HepG2 (cell line): ENCODE results near the gene SEZ6. TPM values are rescaled to one million over a fixed set of nuclear protein-coding genes. Genes with fewer than 3 reads are reported as not detected.

Experiments
- ATAC-seq: fragments of 200-7000 bp; cut with Tn5 transposase; 3 replicates; pipeline ENCODE4 v1.9.1; 2020; ENCODE audit warnings: mild to moderate bottlenecking, moderate library complexity
- BruUV-seq: library from RNA; stranded (reverse); fragments of 400-500 nt; replicated peaks from 2 replicates; lab custom pipeline; 2021; lab: Mats Ljungman, UMichigan
- CTCF ChIA-PET: fragments of 300-600 bp; formaldehyde crosslinking; extraction: SDS; loops from one replicate; lab custom pipeline; 2021; ENCODE audit warnings: low total read pairs, inconsistent platforms, low intra/inter-chr PET ratio; lab: Yijun Ruan, JAX
- POLR2A ChIA-PET: fragments of 350-600 bp; sonication (Branson Sonifier 250); formaldehyde crosslinking; loops from one replicate; lab custom pipeline; 2020; ENCODE audit warnings: antibody characterized with exemption, inconsistent platforms; lab: Yijun Ruan, JAX
- DNase-seq: peaks from one replicate; pipeline ENCODE4 v3.0.0-alpha.2; 2015; ENCODE audit warnings: low spot score
- FAIRE-seq: peaks from 3 replicates; lab custom pipeline; 2011; peaks lifted over from hg19 to GRCh38; lab: Jason Lieb, UNC
- H2AFZ ChIP-seq: one replicate; pipeline ENCODE4 v1.6.1; 2011; ENCODE audit warnings: low read length, inconsistent platforms
- H3K27ac ChIP-seq: fragments of 300-600 bp; 3 replicates; pipeline ENCODE4 v1.8.0; 2011; ENCODE audit warnings: mixed run types, mild to moderate bottlenecking, mixed read lengths, low read length, inconsistent platforms; ENCODE audit not compliant: insufficient read depth; ENCODE audit errors: extremely low read length
- H3K27me3 ChIP-seq, 2 experiments: fragments of 200-600 bp in 1 of 2; 2 replicates in 1 of 2; 3 replicates in 1 of 2; pipeline versions ENCODE4 v1.6.0 to v1.8.0; 2011; ENCODE audit warnings: low read length in 2 of 2, mild to moderate bottlenecking in 2 of 2, moderate library complexity in 2 of 2, inconsistent platforms in 1 of 2; ENCODE audit not compliant: insufficient read depth in 2 of 2, control insufficient read depth in 1 of 2
- H3K36me3 ChIP-seq, 2 experiments: fragments of 200-600 bp in 1 of 2; replicated peaks in 1 of 2; 2 replicates in 1 of 2; 3 replicates in 1 of 2; pipeline versions ENCODE4 v1.5.1 to v1.8.0; 2011; ENCODE audit warnings: low read length in 2 of 2, inconsistent platforms in 1 of 2; ENCODE audit not compliant: insufficient read depth in 2 of 2, control insufficient read depth in 1 of 2
- H3K4me1 ChIP-seq: 2 replicates; pipeline ENCODE4 v1.5.1; 2012; ENCODE audit warnings: low read length, inconsistent platforms; ENCODE audit not compliant: insufficient read depth
- H3K4me2 ChIP-seq: 2 replicates; pipeline ENCODE4 v1.6.0; 2011; ENCODE audit warnings: low read depth, low read length, inconsistent platforms
- H3K4me3 ChIP-seq, 3 experiments: fragments of 200-600 bp in 1 of 3; sonication (generic), shearing (Covaris generic) in 1 of 3; replicated peaks in 1 of 3; 2 replicates each; pipeline ENCODE4 v1.5.1; 2011 to 2016; ENCODE audit warnings: low read length in 3 of 3, inconsistent platforms in 2 of 3, low read depth in 2 of 3, mild to moderate bottlenecking in 2 of 3, control low read depth in 1 of 3, mixed read lengths in 1 of 3; ENCODE audit not compliant: insufficient read depth in 1 of 3
- H3K79me2 ChIP-seq: one replicate; pipeline ENCODE4 v1.6.1; 2011; ENCODE audit warnings: low read length, inconsistent platforms; ENCODE audit not compliant: insufficient read depth
- H3K9ac ChIP-seq: 2 replicates; pipeline ENCODE4 v1.6.0; 2011; ENCODE audit warnings: mild to moderate bottlenecking, low read depth, low read length, inconsistent platforms; ENCODE audit not compliant: insufficient read depth
- H3K9me3 ChIP-seq: 2 replicates; pipeline ENCODE4 v1.5.1; 2012; ENCODE audit warnings: mild to moderate bottlenecking, low read length
- H4K20me1 ChIP-seq: 2 replicates; pipeline ENCODE4 v1.6.0; 2011; ENCODE audit warnings: inconsistent platforms, mild to moderate bottlenecking, low read length, moderate library complexity; ENCODE audit not compliant: insufficient read depth
- CENPT ChIP-seq: sonication (generic); formaldehyde crosslinking; IDR thresholded peaks from 2 replicates; pipeline ENCODE4 v1.8.0; 2022; ENCODE audit warnings: low read depth, mild to moderate bottlenecking, moderate library complexity, missing genetic modification reagents
- SMC3 ChIP-seq: IDR thresholded peaks from 2 replicates; pipeline ENCODE4 v1.6.1; 2011; ENCODE audit warnings: low read length, improper control_type of control experiment
- STAG1 ChIP-seq: sonication (generic); formaldehyde crosslinking; IDR thresholded peaks from 2 replicates; pipeline ENCODE4 v1.4.0; 2020; ENCODE audit warnings: missing genetic modification reagents
- ZC3H13 ChIP-seq: sonication (generic); formaldehyde crosslinking; IDR thresholded peaks from 2 replicates; pipeline ENCODE4 v1.8.1; 2023; ENCODE audit warnings: mild to moderate bottlenecking, missing genetic modification reagents, moderate library complexity
- ZNF512 ChIP-seq: sonication (generic); formaldehyde crosslinking; IDR thresholded peaks from 2 replicates; pipeline ENCODE4 v1.4.0; 2020; ENCODE audit warnings: mild to moderate bottlenecking, missing genetic modification reagents
- WGBS: methylation state at CpG from one replicate; pipeline ENCODE4 v1.1.6; 2017; ENCODE audit warnings: low lambda C conversion rate; 5-methylcytosine and 5-hydroxymethylcytosine counted together
- in situ Hi-C: cut with HindIII; loops from 2 replicates; pipeline ENCODE4 v1.10.0; 2017; ENCODE audit warnings: low pct_unique_long_range_greater_than_20kb; ENCODE audit not compliant: extremely low pct_ligation_motif_present
- intact Hi-C: fragments of 100-400 bp; cut with micrococcal nuclease; formaldehyde crosslinking; loops from one replicate; pipeline ENCODE4 v1.10.0; 2022; ENCODE audit not compliant: unreplicated experiment
- polyA plus RNA-seq, 8 experiments: library from polyadenylated mRNA; depleted of rRNA in 3 of 8; stranded (reverse) in 7 of 8; unstranded in 1 of 8; fragments of >200 nt; fragmentation: Illumina TruSeq in 4 of 8; extraction: Trizol in 4 of 8; gene quantifications; 2 replicates each; pipeline versions ENCODE4 v1.2.1 to v1.2.3, GENCODE V29; 2011 to 2016; ENCODE audit warnings: low read depth in 4 of 8, missing spikeins in 1 of 8, mixed read lengths in 1 of 8; ENCODE audit not compliant: insufficient read depth in 1 of 8
- total RNA-seq, 5 experiments: library from RNA; depleted of rRNA; stranded (reverse); fragments of >200 nt; fragmentation: Illumina TruSeq; extraction: Trizol; gene quantifications; 2 replicates each; pipeline ENCODE4 v1.2.3, GENCODE V29; 2016; ENCODE audit warnings: low read depth in 1 of 5
- TF ChIP-seq, protein P1 (sequence below): sonication (generic); formaldehyde crosslinking; IDR thresholded peaks from 2 replicates; pipeline ENCODE4 v1.5.0; 2020; ENCODE audit warnings: mild to moderate bottlenecking, missing genetic modification reagents, moderate library complexity

SEZ6 gene
- total and polyA plus RNA-seq, 2 of the 13 experiments (the other 11 are each of a cell fraction or from before 2014, with no cell fraction given) = not detected

- H3K4me1 ChIP-seq = peaks cover 43% of the 10 kb centered on the region
- no peaks in the 10 kb centered on the region for H3K36me3 ChIP-seq
- H3K79me2 ChIP-seq = no peaks in the 10 kb centered on the region
- in situ Hi-C loops (no loop called here), intact Hi-C loops (no loop called here)
- H4K20me1 ChIP-seq = no peaks in the 10 kb centered on the region
- no TSS peak for BruUV-seq
- FAIRE-seq (no peak), ATAC-seq (no peak), DNase-seq (no peak)
- TF ChIP-seq ZNF512 (CRISPR knock-in tag) = no peak
- TF ChIP-seq ZC3H13 (CRISPR knock-in tag) = no peak
- TF ChIP-seq SMC3 = no peak
- 68% methylated on average over 9 of the region's 10 CpGs for WGBS
- H3K4me2 ChIP-seq = no peak overlapping the region
- no peak overlapping the region for H2AFZ ChIP-seq
- no peak overlapping the region for H3K4me3 ChIP-seq
- H3K27ac ChIP-seq = no peak overlapping the region
- peaks cover 10% of the 10 kb centered on the region; the same call in 1 of the 2 replicates for H3K9me3 ChIP-seq
- ChIA-PET POLR2A (no interaction called here), CTCF (no interaction called here)
- H3K9ac ChIP-seq = no peak overlapping the region
- H3K27me3 ChIP-seq = peaks cover 0 to 26% of the 10 kb centered on the region in 2 experiments; a peak in 4 of 5 replicates
Measured at GRCh38 chr17:29037739-29038084, 31.9 kb upstream of the SEZ6 start.

GRCh38 chr17:29036584-29036983 is 30.8 kb upstream of the SEZ6 start:
- no peak overlapping the region for H2AFZ ChIP-seq
- BruUV-seq = no TSS peak
- WGBS = 21% methylated on average over 5 of the region's 5 CpGs
- H3K9ac ChIP-seq = no peak overlapping the region
- peaks cover 2 to 35% of the 10 kb centered on the region in 2 experiments; a peak in 4 of 5 replicates for H3K27me3 ChIP-seq
- FAIRE-seq (no peak), DNase-seq (no peak), ATAC-seq (peak; percentile 62)
- in situ Hi-C loops = no loop called here
- intact Hi-C loops = no loop called here
- TF ChIP-seq STAG1 (CRISPR knock-in tag) (peak; percentile 42), CENPT (no peak)
- TF ChIP-seq, protein P1, sequence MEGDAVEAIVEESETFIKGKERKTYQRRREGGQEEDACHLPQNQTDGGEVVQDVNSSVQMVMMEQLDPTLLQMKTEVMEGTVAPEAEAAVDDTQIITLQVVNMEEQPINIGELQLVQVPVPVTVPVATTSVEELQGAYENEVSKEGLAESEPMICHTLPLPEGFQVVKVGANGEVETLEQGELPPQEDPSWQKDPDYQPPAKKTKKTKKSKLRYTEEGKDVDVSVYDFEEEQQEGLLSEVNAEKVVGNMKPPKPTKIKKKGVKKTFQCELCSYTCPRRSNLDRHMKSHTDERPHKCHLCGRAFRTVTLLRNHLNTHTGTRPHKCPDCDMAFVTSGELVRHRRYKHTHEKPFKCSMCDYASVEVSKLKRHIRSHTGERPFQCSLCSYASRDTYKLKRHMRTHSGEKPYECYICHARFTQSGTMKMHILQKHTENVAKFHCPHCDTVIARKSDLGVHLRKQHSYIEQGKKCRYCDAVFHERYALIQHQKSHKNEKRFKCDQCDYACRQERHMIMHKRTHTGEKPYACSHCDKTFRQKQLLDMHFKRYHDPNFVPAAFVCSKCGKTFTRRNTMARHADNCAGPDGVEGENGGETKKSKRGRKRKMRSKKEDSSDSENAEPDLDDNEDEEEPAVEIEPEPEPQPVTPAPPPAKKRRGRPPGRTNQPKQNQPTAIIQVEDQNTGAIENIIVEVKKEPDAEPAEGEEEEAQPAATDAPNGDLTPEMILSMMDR (CRISPR knock-in tag) = peak; percentile 35
- ChIA-PET POLR2A (no interaction called here), CTCF (no interaction called here)
- H4K20me1 ChIP-seq = no peaks in the 10 kb centered on the region
- no peaks in the 10 kb centered on the region for H3K79me2 ChIP-seq
- H3K4me3 ChIP-seq = no peak overlapping the region
- peaks cover 32% of the 10 kb centered on the region for H3K4me1 ChIP-seq
- no peak overlapping the region for H3K27ac ChIP-seq
- H3K36me3 ChIP-seq = no peaks in the 10 kb centered on the region
- H3K9me3 ChIP-seq = peaks cover 10% of the 10 kb centered on the region; the same call in 1 of the 2 replicates
- H3K4me2 ChIP-seq = no peak overlapping the region
